GM19035 (cell line): Measurements from ENCODE around the gene NXPE1.
A peak's percentile ranks its signal among the peaks of the same experiment; 100 is the strongest.
"Not testable (repeated sequence)": the region's sequence is repeated elsewhere in the genome, so short reads cannot be mapped to it uniquely, and the experiment has no call there.

Experiments
- ATAC-seq: cut with Tn5 transposase; IDR thresholded peaks from one replicate; pipeline ENCODE4 v1.9.1; 2021; ENCODE audit not compliant: unreplicated experiment

The NXPE1 gene

DNA sequence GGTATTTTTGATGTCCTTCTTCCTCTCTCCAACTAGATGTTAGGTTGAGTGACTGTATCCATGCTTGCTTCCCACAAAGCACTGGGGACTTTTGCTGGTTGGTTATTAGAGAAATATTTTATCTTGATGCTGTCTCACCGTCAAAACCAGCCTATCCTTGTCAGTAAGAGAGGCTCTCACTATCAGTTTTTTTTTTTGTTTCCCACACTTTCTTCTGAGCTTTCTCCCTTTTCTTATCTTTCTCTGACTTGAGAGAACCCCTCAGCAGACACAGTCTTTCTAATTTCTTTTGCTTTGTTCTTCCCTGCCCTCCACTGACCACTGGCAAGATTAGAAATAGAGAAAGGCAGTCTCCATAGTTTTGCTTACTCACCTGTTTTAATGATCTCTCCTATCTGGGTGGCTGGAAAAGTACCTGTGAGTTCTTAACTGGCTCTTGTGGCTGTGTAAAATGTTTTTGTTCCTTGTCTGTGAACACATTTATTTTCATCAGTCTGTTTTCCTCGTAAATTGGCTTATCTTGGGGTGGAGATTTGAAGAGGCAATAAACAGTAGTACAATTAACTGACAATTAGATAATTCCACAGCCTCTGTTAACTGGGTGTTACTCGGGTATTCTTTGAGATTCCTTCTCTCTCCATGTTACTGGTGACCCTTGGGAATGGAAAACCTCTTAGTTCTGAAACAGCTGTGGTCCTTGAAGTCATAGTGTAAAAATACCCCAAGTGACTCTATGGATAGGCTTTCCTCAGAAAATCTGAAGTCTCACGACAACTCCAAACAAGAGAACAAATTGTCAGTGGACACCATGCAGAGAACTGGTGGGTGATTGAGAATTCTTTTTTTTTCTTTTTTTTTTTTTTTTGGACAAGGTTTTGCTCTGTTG is at the start of gene NXPE1:
TSS of gene NXPE1 (minus strand) at position 457 of the 886 bp plus-strand sequence. CDS start 8,680 bp downstream, outside the sequence.
- ATAC-seq = no peak

GRCh38 chr11:114609429-114609828 is 49.7 kb upstream of the NXPE1 start:
- no peak for ATAC-seq

GRCh38 chr11:114608605-114609004 is 48.9 kb upstream of the NXPE1 start:
- ATAC-seq = not testable (repeated sequence)

GRCh38 chr11:114607753-114608459 is 48.2 kb upstream of the NXPE1 start:
- no peak for ATAC-seq

GRCh38 chr11:114606802-114607075 is 47.1 kb upstream of the NXPE1 start:
- ATAC-seq = not testable (repeated sequence)

DNA sequence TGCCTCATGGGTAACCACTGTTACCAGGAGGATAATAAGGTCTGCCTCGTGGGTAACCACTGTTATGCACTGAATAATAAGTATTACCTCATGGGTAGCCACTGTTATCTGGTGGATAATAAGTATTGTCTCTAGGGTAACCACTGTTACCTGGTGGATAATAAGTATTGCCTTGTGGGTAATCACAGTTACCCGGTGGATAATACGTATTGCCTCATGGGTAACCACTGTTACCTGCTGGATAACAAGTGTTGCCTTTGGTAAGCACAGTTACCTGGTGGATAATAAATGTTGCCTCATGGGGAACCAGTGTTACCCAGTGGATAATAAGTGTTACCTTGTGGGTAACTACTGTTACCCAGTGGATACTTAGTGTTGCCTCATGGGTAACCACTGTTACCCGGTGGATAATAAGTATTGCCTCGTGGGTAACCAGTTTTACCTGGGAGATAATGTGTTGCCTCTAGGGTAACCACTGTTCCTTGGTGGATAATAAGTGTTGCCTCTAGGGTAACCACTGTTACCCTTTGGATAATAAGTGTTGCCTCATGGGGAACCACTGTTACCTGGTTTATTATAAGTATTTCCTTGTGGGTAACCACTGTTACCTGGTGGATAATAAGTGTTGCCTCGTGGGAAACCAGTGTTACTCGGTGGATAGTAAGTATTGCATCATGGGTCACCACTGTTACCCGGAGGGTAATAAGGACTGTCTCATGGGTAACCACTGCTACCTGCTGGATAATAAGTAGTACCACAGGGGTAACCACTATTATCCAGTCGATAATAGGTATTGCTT is 46.5 kb upstream of the NXPE1 start:
- ATAC-seq = peak; percentile 28

GRCh38 chr11:114605370-114605769 is 45.7 kb upstream of the NXPE1 start:
- no peak for ATAC-seq

DNA sequence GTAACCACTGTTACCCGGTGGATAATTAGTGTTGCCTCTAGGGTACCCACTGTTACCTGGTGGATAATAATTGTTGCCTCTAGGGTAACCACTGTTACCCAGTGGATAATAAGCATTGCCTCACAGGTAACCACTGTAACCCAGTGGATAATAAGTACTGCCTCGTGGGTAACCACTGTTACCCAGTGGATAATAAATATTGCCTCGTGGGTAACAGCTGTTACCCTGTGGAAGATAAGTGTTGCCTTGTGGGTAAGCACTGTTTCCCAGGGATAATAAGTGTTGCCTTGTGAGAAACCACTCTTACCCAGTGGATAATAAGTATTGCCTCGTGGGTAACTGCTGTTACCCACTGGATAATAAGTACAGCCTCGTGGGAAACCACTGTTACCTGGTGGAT is 45.2 kb upstream of the NXPE1 start:
- no peak for ATAC-seq

GRCh38 chr11:114604179-114604813 is 44.6 kb upstream of the NXPE1 start:
- ATAC-seq = no peak

GRCh38 chr11:114603151-114603550 is 43.5 kb upstream of the NXPE1 start:
- not testable (repeated sequence) for ATAC-seq

DNA sequence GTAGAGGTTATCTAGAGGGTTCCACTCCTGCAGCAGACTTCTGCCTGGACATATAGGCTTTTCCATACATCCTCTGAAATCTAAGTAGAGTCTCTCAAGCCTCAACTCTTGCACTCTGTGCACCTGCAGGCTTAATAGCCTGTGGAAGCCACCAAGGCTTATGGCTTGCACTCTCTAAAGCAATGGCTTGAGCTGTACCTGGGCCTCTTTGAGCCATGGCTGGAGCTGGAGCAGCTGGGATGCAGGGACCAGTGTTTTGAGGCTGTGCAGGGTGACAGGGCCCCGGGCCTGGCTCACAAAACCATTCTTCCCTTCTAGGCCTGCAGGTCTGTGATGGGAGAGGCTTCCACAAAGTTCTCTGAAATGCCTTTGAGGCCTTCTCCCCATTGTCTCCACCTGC is 38.8 kb upstream of the NXPE1 start:
- ATAC-seq = no peak

GRCh38 chr11:114596175-114596919 is 36.7 kb upstream of the NXPE1 start:
- ATAC-seq = no peak

- ATAC-seq = no peak
These were observed 35.9 kb upstream of the NXPE1 start, which contains the start of gene NXPE4 for GRCh38 chr11:114595571-114595970. Gene NXPE4, minus strand, starts transcription at chr11:114595786. Its CDS starts 1,027 bp downstream, at chr11:114594759.

- no peak for ATAC-seq
These were observed 35.0 kb upstream of the NXPE1 start for GRCh38 chr11:114594703-114595102.

- ATAC-seq = no peak
These were observed 27.8 kb upstream of the NXPE1 start for GRCh38 chr11:114587398-114587953.

- ATAC-seq = no peak
These were observed 27.1 kb upstream of the NXPE1 start for GRCh38 chr11:114586797-114587196.

DNA sequence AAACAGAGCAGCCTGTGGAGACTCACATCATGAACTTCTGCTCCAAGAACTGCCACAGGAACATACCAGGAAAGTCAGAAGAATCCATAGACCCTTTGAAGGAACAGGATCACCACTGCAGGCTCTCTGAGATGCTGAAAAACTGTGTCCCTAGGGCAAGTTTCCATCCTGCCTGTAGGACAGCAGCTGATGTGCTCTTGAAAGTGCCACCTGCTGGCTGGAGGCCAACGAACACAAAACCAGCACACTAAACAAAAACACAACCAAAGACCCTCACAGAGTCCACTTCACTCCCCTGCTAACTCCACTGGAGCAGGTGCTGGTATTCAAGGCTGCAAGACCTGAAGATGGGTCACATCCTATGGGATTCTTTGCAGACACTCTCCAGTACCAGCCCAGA is 12.0 kb upstream of the NXPE1 start:
- no peak for ATAC-seq

DNA sequence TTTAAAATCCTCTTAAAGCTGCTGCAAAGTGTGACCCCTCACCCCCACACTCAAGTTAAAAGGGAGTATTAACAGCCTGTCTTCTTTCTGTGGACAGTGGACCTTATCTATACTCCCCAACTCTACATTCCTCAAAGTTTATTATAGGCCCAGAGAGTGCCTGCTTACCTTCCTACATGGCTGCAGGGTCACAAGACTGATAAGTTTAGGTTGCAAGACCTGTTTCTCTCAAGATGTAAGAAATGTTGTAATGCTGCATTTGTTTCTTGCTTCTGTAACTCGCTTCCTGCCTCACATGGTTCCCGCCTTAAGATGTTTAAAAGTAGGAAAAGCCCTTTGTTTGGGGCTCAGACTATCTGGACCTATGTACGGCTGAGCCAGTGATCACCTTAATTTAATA is 10.1 kb upstream of the NXPE1 start:
- ATAC-seq = no peak

DNA sequence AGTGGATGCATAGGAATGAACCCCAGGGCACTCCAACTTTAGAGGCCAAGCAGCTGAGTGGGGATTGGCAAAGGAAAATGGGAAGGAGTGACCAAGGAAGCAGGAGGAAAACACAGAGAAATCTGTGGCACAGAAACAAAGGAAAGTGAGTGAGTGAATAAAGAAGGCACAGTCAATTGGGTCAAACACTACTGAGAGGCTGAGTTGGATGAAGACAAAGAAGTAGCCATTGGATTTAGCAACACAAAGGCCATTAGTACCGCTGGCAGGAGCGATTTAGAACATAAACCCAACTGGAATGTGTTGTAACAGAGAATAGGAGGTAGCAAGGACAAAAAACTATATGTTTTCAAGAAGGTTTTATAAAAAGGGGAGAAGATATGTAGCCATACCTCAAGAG is 6.6 kb upstream of the NXPE1 start:
- ATAC-seq = no peak

DNA sequence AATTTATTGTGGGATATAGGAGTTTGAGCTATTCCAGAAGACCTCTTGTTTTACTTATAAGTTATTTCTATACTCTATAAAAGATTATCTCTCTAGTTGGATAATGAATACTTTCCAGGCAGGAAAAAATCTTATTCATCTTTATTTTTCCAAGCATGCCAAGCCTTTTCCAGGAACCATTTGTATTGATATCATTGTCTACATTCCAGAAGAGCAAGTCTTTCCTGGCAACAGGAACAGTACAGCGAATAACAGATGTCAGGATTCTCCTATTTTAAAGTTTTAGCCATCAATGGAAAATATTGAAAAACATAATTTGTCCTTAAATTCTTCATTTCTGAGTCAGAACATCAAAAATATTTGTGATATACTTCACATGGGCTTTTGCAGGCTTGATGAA is 5.2 kb upstream of the NXPE1 start:
- ATAC-seq = no peak
